Endometrial microvascular endothelial cells (primary cell): ENCODE measurements around the gene METTL2A. TPM values are rescaled to one million over a fixed set of nuclear protein-coding genes. Genes with fewer than 3 reads are reported as not detected.
"Not testable (repeated sequence)": the region's sequence is repeated elsewhere in the genome, so short reads cannot be mapped to it uniquely, and the experiment has no call there.

Experiments
- in situ Hi-C: cut with HindIII; loops from 2 replicates; pipeline ENCODE4 v1.10.0; 2017; ENCODE audit warnings: low sequenced_read_pairs, low pct_unique_long_range_greater_than_20kb; ENCODE audit errors: inconsistent ontology term
- total RNA-seq: library from RNA; depleted of rRNA; stranded (reverse); fragments of >200 nt; gene quantifications from one replicate; pipeline ENCODE4 v1.2.3, GENCODE V29; 2015; ENCODE audit errors: inconsistent ontology term

METTL2A gene
- 21.1 TPM for total RNA-seq

DNA sequence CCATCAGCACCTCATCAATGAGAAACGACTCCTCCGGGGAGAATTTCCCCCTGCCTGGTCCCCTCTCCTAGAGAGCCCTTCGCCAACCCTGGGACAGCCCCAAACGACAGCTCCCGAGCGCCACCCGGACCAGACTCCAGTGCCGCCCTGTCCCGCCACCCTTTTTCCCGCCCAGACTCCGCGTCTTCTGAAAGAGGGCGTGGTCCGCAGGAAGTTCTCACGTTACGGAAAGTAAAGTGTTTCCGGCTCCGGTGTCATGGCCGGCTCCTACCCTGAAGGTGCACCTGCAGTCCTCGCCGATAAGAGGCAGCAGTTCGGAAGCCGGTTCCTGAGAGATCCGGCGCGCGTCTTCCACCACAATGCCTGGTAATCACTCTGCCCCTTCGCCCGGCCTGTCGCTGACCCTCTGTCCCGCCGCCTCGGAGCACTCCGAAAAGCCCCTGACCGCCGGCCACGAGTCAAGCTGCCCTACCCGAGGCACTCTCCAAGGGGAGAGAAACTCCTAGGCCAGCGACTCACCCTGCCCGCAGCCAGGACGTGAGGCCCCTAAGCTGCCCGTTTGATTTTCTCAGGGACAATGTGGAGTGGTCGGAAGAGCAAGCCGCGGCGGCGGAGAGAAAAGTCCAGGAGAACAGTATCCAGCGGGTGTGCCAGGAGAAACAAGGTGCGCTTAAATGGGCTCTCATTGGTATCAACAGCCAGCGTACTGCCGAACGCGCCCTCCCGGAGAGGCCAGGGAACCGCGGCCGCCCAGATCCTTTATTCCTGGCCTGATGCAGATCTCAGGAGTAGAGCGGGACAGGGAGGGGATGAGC lies at the start of gene METTL2A:
Gene METTL2A, plus strand, starts transcription at position 251 of the 815 bp plus-strand sequence. Its CDS starts 6 bp downstream, at position 257.
- in situ Hi-C loops: not testable (repeated sequence)

DNA sequence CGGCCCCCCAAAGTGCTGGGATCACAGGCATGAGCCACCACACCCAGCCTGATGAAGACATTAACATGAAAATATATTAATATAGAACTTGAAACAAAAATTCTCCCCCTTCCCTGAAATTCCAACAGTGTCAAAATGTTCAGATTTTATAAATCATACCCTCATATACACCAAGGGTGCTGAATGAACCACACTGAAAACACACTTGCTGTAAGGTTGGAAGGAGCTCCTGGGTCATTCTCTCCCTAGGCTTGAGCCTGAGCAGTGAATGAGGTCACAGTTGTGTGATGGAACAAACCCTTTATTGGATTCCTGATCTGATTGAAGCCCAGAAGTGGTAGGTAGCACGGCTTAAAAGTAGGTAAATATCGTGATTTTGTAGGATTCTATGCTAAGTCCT lies 43.4 kb upstream of the METTL2A start, which contains the start of gene EFCAB3:
Gene EFCAB3, plus strand, starts transcription at position 301 of the 400 bp plus-strand sequence. CDS start 2,427 bp downstream, outside the sequence.
- in situ Hi-C loops: no loop called here

GRCh38 chr17:62381561-62381960 lies 42.1 kb upstream of the METTL2A start:
- in situ Hi-C loops: no loop called here

- in situ Hi-C loops: no loop called here
These were observed 34.8 kb upstream of the METTL2A start for GRCh38 chr17:62388856-62389255.

- in situ Hi-C loops: no loop called here
These were observed 30.8 kb upstream of the METTL2A start for GRCh38 chr17:62392908-62393307.

GRCh38 chr17:62398891-62399290 lies 24.8 kb upstream of the METTL2A start:
- in situ Hi-C loops: no loop called here

DNA sequence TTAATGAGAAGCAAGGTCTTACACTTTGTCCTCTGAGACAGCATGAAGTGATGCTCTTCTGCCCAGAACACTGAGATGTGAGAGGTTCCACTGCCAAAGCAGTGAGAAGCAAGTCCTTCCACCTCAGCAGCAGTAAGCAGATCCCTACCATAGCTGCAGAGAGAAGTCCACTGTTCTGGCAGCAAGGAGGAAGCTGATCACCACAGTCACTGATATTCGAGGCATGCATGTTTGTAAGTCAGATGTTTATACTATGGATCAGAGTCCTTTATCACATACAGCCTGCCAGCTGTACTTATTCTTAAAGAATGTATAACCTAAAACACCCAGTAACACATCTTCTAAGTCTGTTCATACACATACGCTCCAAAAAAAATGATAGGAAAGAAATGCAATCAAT lies 18.2 kb upstream of the METTL2A start:
- in situ Hi-C loops: no loop called here

- in situ Hi-C loops: not testable (repeated sequence)
These were observed 10.6 kb upstream of the METTL2A start for GRCh38 chr17:62413090-62413489.

- in situ Hi-C loops: not testable (repeated sequence)
These were observed 2.5 kb downstream of the METTL2A start for GRCh38 chr17:62426214-62426613.

GRCh38 chr17:62435251-62435650 lies 11.6 kb downstream of the METTL2A start:
- in situ Hi-C loops: not testable (repeated sequence)

DNA sequence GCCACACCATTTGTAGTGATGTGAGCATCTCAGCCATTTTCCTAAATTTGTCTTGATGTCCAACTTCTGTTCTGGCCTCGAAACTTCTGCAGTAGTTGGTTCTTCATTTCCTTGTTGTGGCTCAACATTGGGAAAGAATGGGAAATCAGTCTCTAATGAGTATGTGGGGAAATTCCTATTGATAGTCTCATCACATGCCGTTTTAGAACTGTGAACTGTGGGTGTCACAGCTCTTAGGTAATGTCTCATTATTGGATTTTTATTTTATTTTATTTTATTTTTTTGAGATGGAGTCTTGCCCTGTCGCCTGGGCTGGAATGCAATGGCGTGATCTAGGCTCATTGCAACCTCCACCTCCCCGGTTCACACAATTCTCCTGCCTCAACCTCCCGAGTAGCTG lies 17.5 kb downstream of the METTL2A start:
- in situ Hi-C loops: not testable (repeated sequence)

DNA sequence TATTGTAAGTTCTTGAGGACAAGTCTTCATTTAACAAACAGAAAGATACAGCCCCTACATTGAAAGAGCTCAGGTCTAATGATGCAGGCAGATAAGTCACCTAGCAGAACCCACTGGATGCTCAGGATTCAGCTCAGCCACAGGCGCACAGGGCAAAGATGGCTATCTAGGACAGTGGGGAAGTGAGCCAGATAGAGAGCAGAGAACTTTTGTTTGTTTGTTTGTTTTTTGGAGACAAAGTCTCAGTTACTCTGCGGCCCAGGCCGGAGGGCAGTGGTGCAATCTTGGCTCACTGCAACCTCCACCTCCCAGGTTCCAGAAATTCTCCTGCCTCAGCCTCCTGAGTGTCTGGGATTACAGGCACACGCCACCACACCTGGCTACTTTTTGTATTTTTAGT lies 20.4 kb downstream of the METTL2A start:
- in situ Hi-C loops: no loop called here

- in situ Hi-C loops: not testable (repeated sequence)
These were observed 22.1 kb downstream of the METTL2A start for GRCh38 chr17:62445791-62446190.

- in situ Hi-C loops: not testable (repeated sequence)
These were observed 28.5 kb downstream of the METTL2A start for GRCh38 chr17:62452195-62452594.

DNA sequence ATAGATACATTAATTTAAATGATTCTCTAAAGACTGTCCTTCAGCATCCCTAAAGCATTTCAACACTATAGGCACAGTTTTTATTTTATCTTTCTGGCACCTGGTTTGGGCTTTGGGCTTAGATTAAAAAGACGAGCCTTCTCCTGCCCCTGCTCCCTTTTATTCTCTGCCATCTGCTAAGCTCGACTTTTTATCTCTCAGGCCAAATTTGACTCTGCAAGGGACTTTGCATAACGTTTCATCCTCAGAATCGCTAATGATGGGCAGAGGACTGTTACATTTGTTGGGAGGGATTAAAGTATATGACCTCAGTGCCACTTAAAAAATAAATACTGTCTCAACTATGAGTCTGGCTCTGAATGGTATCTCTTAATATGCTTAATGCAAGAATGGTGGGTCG lies 29.3 kb downstream of the METTL2A start:
- in situ Hi-C loops: not testable (repeated sequence)

- in situ Hi-C loops: not testable (repeated sequence)
These were observed 30.0 kb downstream of the METTL2A start for GRCh38 chr17:62453656-62454055.

DNA sequence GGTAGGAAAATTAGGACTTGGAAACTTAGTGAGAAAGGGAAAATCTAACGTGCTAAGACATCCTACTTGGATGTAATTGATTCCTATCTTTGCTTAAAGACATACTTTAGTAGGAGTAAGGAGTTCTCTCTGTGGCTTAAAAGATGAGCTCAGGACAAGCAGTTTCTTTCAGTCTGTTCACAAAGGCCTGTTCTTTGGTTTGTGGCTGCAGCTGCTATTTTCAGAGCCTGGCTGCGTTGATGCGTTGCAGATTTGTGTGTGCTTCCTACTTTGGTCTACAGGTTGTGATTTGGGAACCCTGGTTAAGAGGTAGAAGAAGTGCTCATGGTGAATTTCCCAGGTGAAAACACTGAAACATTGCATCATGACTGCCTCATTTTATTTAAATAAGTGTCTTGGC lies 30.4 kb downstream of the METTL2A start:
- in situ Hi-C loops: not testable (repeated sequence)

DNA sequence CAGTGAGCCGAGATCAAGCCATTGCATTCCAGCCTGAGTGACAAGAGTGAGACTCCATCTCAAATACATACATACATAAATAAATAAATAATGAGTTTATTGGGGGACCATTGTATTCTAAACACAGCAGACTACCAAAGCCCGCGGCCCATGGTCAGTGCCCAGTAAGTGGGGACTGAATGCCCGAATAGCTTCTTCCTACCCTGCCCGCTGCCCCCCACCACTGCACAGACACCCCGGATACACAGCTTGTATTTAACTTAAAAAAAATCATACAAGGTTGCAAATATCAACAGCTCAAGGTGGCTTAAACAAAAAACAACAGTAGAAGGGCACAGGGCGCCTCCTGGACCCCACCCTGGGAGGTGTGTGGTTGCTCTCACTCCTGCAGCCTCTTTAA lies 32.3 kb downstream of the METTL2A start:
- in situ Hi-C loops: no loop called here

GRCh38 chr17:62458483-62458882 lies 34.8 kb downstream of the METTL2A start:
- in situ Hi-C loops: not testable (repeated sequence)

GRCh38 chr17:62464422-62464821 lies 40.7 kb downstream of the METTL2A start:
- in situ Hi-C loops: not testable (repeated sequence)
